GM23338 (cell line): ENCODE measurements around the gene CAMTA1. TPM values are rescaled to one million over a fixed set of nuclear protein-coding genes. Genes with fewer than 3 reads are reported as not detected.

Experiments used
- ATAC-seq: fragments of 200-7000 bp; cut with Tn5 transposase; 3 replicates; pipeline ENCODE4 v1.9.1; 2020
- DNase-seq: peaks from one replicate; pipeline ENCODE4 v3.0.0-alpha.2; 2015; ENCODE audit warnings: low spot score
- H2AFZ ChIP-seq: fragments of 200-600 bp; sonication (generic); 2 replicates; pipeline ENCODE4 v1.8.0; 2016; ENCODE audit warnings: antibody characterized with exemption, mild to moderate bottlenecking, moderate library complexity
- H3F3A ChIP-seq: fragments of 200-600 bp; sonication (generic); replicated peaks from 2 replicates; pipeline ENCODE4 v1.8.0; 2017; ENCODE audit warnings: antibody characterized with exemption, mixed run types, low read depth
- H3K27ac ChIP-seq: fragments of 200-600 bp; sonication (generic); 2 replicates; pipeline ENCODE4 v1.6.1; 2016; ENCODE audit warnings: low read depth
- H3K27me3 ChIP-seq: fragments of 200-600 bp; sonication (generic); 2 replicates; pipeline ENCODE4 v1.8.0; 2016; ENCODE audit warnings: mild to moderate bottlenecking, mixed run types, moderate library complexity; ENCODE audit not compliant: insufficient read depth
- H3K36me3 ChIP-seq: fragments of 200-600 bp; sonication (generic); 2 replicates; pipeline ENCODE4 v1.8.0; 2016; ENCODE audit warnings: mild to moderate bottlenecking; ENCODE audit not compliant: insufficient read depth
- H3K4me1 ChIP-seq: fragments of 200-600 bp; sonication (generic); 2 replicates; pipeline ENCODE4 v1.8.0; 2016; ENCODE audit warnings: mild to moderate bottlenecking, moderate library complexity; ENCODE audit not compliant: insufficient read depth
- H3K4me2 ChIP-seq: fragments of 200-600 bp; sonication (generic); 2 replicates; pipeline ENCODE4 v1.7.1; 2017; ENCODE audit warnings: mixed run types
- H3K4me3 ChIP-seq: fragments of 200-600 bp; sonication (generic); 2 replicates; pipeline ENCODE4 v1.6.1; 2016; ENCODE audit warnings: mixed run types
- H3K79me2 ChIP-seq: fragments of 200-600 bp; sonication (generic); replicated peaks from 2 replicates; pipeline ENCODE4 v1.8.0; 2017; ENCODE audit warnings: mild to moderate bottlenecking; ENCODE audit not compliant: insufficient read depth
- H3K9me2 ChIP-seq: fragments of 200-600 bp; sonication (generic); 2 replicates; pipeline ENCODE4 v1.8.0; 2017; ENCODE audit not compliant: insufficient read depth
- H4K20me1 ChIP-seq: fragments of 200-600 bp; sonication (generic); replicated peaks from 2 replicates; pipeline ENCODE4 v1.8.0; 2017; ENCODE audit warnings: mild to moderate bottlenecking; ENCODE audit not compliant: insufficient read depth
- H3K27ac Mint-ChIP-seq: 2 replicates; pipeline ENCODE4 v1.8.0; 2020; ENCODE audit warnings: inconsistent platforms, mild to moderate bottlenecking, moderate library complexity, mixed read lengths
- H3K27me3 Mint-ChIP-seq: 3 replicates; pipeline ENCODE4 v1.8.0; 2022; ENCODE audit warnings: low read depth, mild to moderate bottlenecking, moderate library complexity, mixed read lengths, inconsistent platforms; ENCODE audit not compliant: insufficient read depth, poor library complexity
- H3K36me3 Mint-ChIP-seq: 3 replicates; pipeline ENCODE4 v1.8.0; 2021; ENCODE audit warnings: low read depth, mild to moderate bottlenecking, inconsistent platforms, moderate library complexity, mixed read lengths
- H3K4me1 Mint-ChIP-seq: 3 replicates; pipeline ENCODE4 v1.8.0; 2020; ENCODE audit warnings: mild to moderate bottlenecking, inconsistent platforms, mixed read lengths
- H3K4me3 Mint-ChIP-seq: 3 replicates; pipeline ENCODE4 v1.8.0; 2021; ENCODE audit warnings: moderate library complexity, mild to moderate bottlenecking, inconsistent platforms, mixed read lengths
- H3K9me3 Mint-ChIP-seq: 3 replicates; pipeline ENCODE4 v1.8.0; 2020; ENCODE audit warnings: moderate library complexity, mild to moderate bottlenecking, inconsistent platforms, mixed read lengths
- CREB1 ChIP-seq: fragments of 250-450 bp; sonication (Bioruptor Pico); IDR thresholded peaks from 2 replicates; pipeline ENCODE4 v1.5.0; 2020; ENCODE audit warnings: low read depth, mild to moderate bottlenecking, moderate library complexity
- EZH2 ChIP-seq: fragments of 200-600 bp; sonication (generic); IDR thresholded peaks from one replicate; pipeline ENCODE4 v1.8.0; 2017; ENCODE audit warnings: antibody characterized with exemption, mild to moderate bottlenecking, low read depth; ENCODE audit not compliant: unreplicated experiment
- EZH2phosphoT487 ChIP-seq: fragments of 200-600 bp; sonication (generic); IDR thresholded peaks from one replicate; pipeline ENCODE4 v1.8.1; 2018; ENCODE audit warnings: antibody characterized with exemption; ENCODE audit not compliant: unreplicated experiment
- NANOG ChIP-seq: IDR thresholded peaks from 2 replicates; pipeline ENCODE4 v1.6.1; 2016; ENCODE audit warnings: antibody characterized with exemption, borderline replicate concordance
- POLR2AphosphoS5 ChIP-seq: IDR thresholded peaks from 2 replicates; pipeline ENCODE4 v1.6.1; 2016; ENCODE audit warnings: antibody characterized with exemption, low read depth
- STAT1 ChIP-seq: IDR thresholded peaks from one replicate; pipeline ENCODE4 v1.6.1; 2016; ENCODE audit warnings: antibody characterized with exemption; ENCODE audit not compliant: unreplicated experiment
- ZNF114 ChIP-seq: fragments of 250-450 bp; sonication (Bioruptor Pico); IDR thresholded peaks from 2 replicates; pipeline ENCODE4 v1.5.0; 2020; ENCODE audit warnings: mild to moderate bottlenecking, moderate library complexity
- ZNF331 ChIP-seq: fragments of 250-450 bp; sonication (Bioruptor Pico); IDR thresholded peaks from 2 replicates; pipeline ENCODE4 v1.5.0; 2020; ENCODE audit warnings: low read depth, mild to moderate bottlenecking, moderate library complexity
- polyA plus RNA-seq: library from polyadenylated mRNA; unstranded; fragments of >200 nt; fragmentation: Nextera tagmentation; extraction: Ambion mirVana; gene quantifications from 2 replicates; pipeline ENCODE4 v1.2.1, GENCODE V29; 2016
- total RNA-seq: library from RNA; depleted of rRNA; stranded (reverse); fragments of >200 nt; shearing (Covaris generic); gene quantifications from 2 replicates; pipeline ENCODE4 v1.2.3, GENCODE V29; 2014
- TF ChIP-seq, protein P1 (sequence below), 2 experiments: fragments of 200-600 bp in 1 of 2; sonication (generic) in 1 of 2; conservative IDR thresholded peaks; 2 replicates each; pipeline versions ENCODE4 v1.5.1 to v1.6.1; 2016 to 2017; ENCODE audit warnings: antibody characterized with exemption in 2 of 2, low read depth in 2 of 2, mild to moderate bottlenecking in 2 of 2, moderate library complexity in 1 of 2
- TF ChIP-seq, protein P2 (sequence below): fragments of 250-450 bp; sonication (Bioruptor Pico); IDR thresholded peaks from 2 replicates; pipeline ENCODE4 v1.5.0; 2020; ENCODE audit warnings: mild to moderate bottlenecking, moderate library complexity

The CAMTA1 gene
- total and polyA plus RNA-seq, 2 experiments from 2014 or later: 115 to 519 TPM

DNA sequence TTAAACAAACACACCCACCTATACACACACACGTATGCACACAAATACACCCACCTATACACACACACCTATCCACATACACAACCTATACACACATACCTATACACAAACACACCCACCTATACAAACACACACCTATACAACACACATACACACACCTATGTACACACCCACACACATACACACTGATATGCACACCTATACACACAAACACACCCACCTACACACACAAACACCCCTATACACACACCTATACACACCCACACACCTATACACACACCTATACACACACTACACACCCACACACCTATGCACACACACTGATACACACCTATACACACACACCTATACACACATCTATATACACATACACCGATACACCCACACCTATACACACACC is 870.1 kb downstream of the CAMTA1 start:
- no peaks in the 10 kb centered on the region for H3K79me2 ChIP-seq
- no peak overlapping the region for H2AFZ ChIP-seq
- no peak for TF ChIP-seq POLR2AphosphoS5
- TF ChIP-seq EZH2phosphoT487: no peak
- TF ChIP-seq, protein P1, sequence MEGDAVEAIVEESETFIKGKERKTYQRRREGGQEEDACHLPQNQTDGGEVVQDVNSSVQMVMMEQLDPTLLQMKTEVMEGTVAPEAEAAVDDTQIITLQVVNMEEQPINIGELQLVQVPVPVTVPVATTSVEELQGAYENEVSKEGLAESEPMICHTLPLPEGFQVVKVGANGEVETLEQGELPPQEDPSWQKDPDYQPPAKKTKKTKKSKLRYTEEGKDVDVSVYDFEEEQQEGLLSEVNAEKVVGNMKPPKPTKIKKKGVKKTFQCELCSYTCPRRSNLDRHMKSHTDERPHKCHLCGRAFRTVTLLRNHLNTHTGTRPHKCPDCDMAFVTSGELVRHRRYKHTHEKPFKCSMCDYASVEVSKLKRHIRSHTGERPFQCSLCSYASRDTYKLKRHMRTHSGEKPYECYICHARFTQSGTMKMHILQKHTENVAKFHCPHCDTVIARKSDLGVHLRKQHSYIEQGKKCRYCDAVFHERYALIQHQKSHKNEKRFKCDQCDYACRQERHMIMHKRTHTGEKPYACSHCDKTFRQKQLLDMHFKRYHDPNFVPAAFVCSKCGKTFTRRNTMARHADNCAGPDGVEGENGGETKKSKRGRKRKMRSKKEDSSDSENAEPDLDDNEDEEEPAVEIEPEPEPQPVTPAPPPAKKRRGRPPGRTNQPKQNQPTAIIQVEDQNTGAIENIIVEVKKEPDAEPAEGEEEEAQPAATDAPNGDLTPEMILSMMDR (conservative IDR thresholded peaks at IDR 0.05; ENCODE audit: low read depth in 2 of 2): no peak
- TF ChIP-seq CREB1 (CRISPR knock-in tag): no peak
- no peak for TF ChIP-seq ZNF114 (CRISPR knock-in tag)
- no peak for TF ChIP-seq EZH2
- TF ChIP-seq NANOG: no peak
- no peak for TF ChIP-seq STAT1
- no peak for TF ChIP-seq ZNF331 (CRISPR knock-in tag)
- TF ChIP-seq, protein P2, sequence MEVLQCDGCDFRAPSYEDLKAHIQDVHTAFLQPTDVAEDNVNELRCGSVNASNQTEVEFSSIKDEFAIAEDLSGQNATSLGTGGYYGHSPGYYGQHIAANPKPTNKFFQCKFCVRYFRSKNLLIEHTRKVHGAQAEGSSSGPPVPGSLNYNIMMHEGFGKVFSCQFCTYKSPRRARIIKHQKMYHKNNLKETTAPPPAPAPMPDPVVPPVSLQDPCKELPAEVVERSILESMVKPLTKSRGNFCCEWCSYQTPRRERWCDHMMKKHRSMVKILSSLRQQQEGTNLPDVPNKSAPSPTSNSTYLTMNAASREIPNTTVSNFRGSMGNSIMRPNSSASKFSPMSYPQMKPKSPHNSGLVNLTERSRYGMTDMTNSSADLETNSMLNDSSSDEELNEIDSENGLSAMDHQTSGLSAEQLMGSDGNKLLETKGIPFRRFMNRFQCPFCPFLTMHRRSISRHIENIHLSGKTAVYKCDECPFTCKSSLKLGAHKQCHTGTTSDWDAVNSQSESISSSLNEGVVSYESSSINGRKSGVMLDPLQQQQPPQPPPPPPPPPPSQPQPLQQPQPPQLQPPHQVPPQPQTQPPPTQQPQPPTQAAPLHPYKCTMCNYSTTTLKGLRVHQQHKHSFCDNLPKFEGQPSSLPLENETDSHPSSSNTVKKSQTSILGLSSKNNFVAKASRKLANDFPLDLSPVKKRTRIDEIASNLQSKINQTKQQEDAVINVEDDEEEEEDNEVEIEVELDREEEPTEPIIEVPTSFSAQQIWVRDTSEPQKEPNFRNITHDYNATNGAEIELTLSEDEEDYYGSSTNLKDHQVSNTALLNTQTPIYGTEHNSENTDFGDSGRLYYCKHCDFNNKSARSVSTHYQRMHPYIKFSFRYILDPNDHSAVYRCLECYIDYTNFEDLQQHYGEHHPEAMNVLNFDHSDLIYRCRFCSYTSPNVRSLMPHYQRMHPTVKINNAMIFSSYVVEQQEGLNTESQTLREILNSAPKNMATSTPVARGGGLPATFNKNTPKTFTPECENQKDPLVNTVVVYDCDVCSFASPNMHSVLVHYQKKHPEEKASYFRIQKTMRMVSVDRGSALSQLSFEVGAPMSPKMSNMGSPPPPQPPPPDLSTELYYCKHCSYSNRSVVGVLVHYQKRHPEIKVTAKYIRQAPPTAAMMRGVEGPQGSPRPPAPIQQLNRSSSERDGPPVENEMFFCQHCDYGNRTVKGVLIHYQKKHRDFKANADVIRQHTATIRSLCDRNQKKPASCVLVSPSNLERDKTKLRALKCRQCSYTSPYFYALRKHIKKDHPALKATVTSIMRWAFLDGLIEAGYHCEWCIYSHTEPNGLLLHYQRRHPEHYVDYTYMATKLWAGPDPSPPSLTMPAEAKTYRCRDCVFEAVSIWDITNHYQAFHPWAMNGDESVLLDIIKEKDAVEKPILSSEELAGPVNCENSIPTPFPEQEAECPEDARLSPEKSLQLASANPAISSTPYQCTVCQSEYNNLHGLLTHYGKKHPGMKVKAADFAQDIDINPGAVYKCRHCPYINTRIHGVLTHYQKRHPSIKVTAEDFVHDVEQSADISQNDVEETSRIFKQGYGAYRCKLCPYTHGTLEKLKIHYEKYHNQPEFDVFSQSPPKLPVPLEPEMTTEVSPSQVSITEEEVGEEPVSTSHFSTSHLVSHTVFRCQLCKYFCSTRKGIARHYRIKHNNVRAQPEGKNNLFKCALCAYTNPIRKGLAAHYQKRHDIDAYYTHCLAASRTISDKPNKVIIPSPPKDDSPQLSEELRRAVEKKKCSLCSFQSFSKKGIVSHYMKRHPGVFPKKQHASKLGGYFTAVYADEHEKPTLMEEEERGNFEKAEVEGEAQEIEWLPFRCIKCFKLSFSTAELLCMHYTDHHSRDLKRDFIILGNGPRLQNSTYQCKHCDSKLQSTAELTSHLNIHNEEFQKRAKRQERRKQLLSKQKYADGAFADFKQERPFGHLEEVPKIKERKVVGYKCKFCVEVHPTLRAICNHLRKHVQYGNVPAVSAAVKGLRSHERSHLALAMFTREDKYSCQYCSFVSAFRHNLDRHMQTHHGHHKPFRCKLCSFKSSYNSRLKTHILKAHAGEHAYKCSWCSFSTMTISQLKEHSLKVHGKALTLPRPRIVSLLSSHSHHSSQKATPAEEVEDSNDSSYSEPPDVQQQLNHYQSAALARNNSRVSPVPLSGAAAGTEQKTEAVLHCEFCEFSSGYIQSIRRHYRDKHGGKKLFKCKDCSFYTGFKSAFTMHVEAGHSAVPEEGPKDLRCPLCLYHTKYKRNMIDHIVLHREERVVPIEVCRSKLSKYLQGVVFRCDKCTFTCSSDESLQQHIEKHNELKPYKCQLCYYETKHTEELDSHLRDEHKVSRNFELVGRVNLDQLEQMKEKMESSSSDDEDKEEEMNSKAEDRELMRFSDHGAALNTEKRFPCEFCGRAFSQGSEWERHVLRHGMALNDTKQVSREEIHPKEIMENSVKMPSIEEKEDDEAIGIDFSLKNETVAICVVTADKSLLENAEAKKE (CRISPR knock-in tag): no peak
- no peaks in the 10 kb centered on the region for H3K4me1 ChIP-seq
- H3K36me3 ChIP-seq: no peaks in the 10 kb centered on the region
- H3K4me1 Mint-ChIP-seq: peaks cover 3% of the 10 kb centered on the region
- H3K9me3 Mint-ChIP-seq: no peaks in the 10 kb centered on the region
- ATAC-seq (no peak), DNase-seq (no peak)
- no peak overlapping the region for H3K27ac ChIP-seq
- peaks cover 2% of the 10 kb centered on the region for H3K27me3 Mint-ChIP-seq
- H3K36me3 Mint-ChIP-seq: no peaks in the 10 kb centered on the region
- no peak overlapping the region for H3K4me2 ChIP-seq
- no peak overlapping the region for H3K27ac Mint-ChIP-seq
- H3F3A ChIP-seq: no peaks in the 10 kb centered on the region
- no peak overlapping the region for H3K4me3 ChIP-seq
- no peaks in the 10 kb centered on the region for H3K27me3 ChIP-seq
- H3K4me3 Mint-ChIP-seq: no peak overlapping the region
- no peaks in the 10 kb centered on the region for H3K9me2 ChIP-seq
- H4K20me1 ChIP-seq: no peaks in the 10 kb centered on the region
